ENCODE results near the gene ZNF563. TPM values are rescaled to one million over a fixed set of nuclear protein-coding genes. Genes with fewer than 3 reads are reported as not detected.

Gene ZNF563
- total RNA-seq, 1 donor from 2014 or later = 1.2 TPM

- H3K27me3 Mint-ChIP-seq (ENCODE audit: low read depth) = no peaks in the 10 kb centered on the region
- H3K4me3 Mint-ChIP-seq (ENCODE audit: unreplicated experiment) = peak within 1 kb of the TSS; percentile 99
- TF ChIP-seq CTCF (IDR thresholded peaks at IDR 0.05) = no peak
- H3K36me3 Mint-ChIP-seq (ENCODE audit: low read depth) = no peaks in the 10 kb centered on the region
- H3K4me1 Mint-ChIP-seq (ENCODE audit: low read depth) = peaks cover 30% of the 10 kb centered on the region
- peak; percentile 97 for DNase-seq (ENCODE audit: low spot score)
- H3K9me3 Mint-ChIP-seq (ENCODE audit: low read depth) = no peaks in the 10 kb centered on the region
- peak within 1 kb of the TSS; percentile 100 for H3K27ac Mint-ChIP-seq (ENCODE audit: unreplicated experiment)
Measured at GRCh38 chr19:12294249-12295158, 38.9 kb downstream of the ZNF563 start, which contains the start of gene ZNF44. TSS of gene ZNF44 (minus strand) at chr19:12294883. CDS start at chr19:12294694, 189 bp downstream.

- no peak for DNase-seq (ENCODE audit: low spot score)
- Mint-ChIP-seq H3K27ac (ENCODE audit: unreplicated experiment) (peak overlapping the region; percentile 100), H3K36me3 (ENCODE audit: low read depth) (peaks cover 1% of the 10 kb centered on the region), H3K27me3 (ENCODE audit: low read depth) (no peaks in the 10 kb centered on the region), H3K9me3 (ENCODE audit: low read depth) (no peaks in the 10 kb centered on the region), H3K4me3 (ENCODE audit: unreplicated experiment) (peak overlapping the region; percentile 99), H3K4me1 (ENCODE audit: low read depth) (peaks cover 36% of the 10 kb centered on the region)
- no peak for TF ChIP-seq CTCF (IDR thresholded peaks at IDR 0.05)
Measured at GRCh38 chr19:12293777-12294248, 39.6 kb downstream of the ZNF563 start.

GRCh38 chr19:12289790-12290065 lies 43.7 kb downstream of the ZNF563 start:
- Mint-ChIP-seq H3K4me1 (ENCODE audit: low read depth) (peaks cover 32% of the 10 kb centered on the region), H3K4me3 (ENCODE audit: unreplicated experiment) (no peak overlapping the region), H3K27ac (ENCODE audit: unreplicated experiment) (no peak overlapping the region), H3K9me3 (ENCODE audit: low read depth) (no peaks in the 10 kb centered on the region), H3K27me3 (ENCODE audit: low read depth) (no peaks in the 10 kb centered on the region), H3K36me3 (ENCODE audit: low read depth) (peaks cover 3% of the 10 kb centered on the region)
- TF ChIP-seq CTCF (IDR thresholded peaks at IDR 0.05) = no peak
- DNase-seq (ENCODE audit: low spot score) = no peak

GRCh38 chr19:12287958-12288500 lies 45.4 kb downstream of the ZNF563 start:
- Mint-ChIP-seq H3K27ac (ENCODE audit: unreplicated experiment) (no peak overlapping the region), H3K9me3 (ENCODE audit: low read depth) (no peaks in the 10 kb centered on the region), H3K27me3 (ENCODE audit: low read depth) (no peaks in the 10 kb centered on the region), H3K36me3 (ENCODE audit: low read depth) (peaks cover 3% of the 10 kb centered on the region), H3K4me1 (ENCODE audit: low read depth) (peaks cover 24% of the 10 kb centered on the region), H3K4me3 (ENCODE audit: unreplicated experiment) (no peak overlapping the region)
- no peak for DNase-seq (ENCODE audit: low spot score)
- TF ChIP-seq CTCF (IDR thresholded peaks at IDR 0.05) = no peak

- peaks cover 10% of the 10 kb centered on the region for H3K4me1 Mint-ChIP-seq (ENCODE audit: low read depth)
- no peak overlapping the region for H3K4me3 Mint-ChIP-seq (ENCODE audit: unreplicated experiment)
- no peak for TF ChIP-seq CTCF (IDR thresholded peaks at IDR 0.05)
- H3K27me3 Mint-ChIP-seq (ENCODE audit: low read depth) = no peaks in the 10 kb centered on the region
- H3K27ac Mint-ChIP-seq (ENCODE audit: unreplicated experiment) = no peak overlapping the region
- peaks cover 5% of the 10 kb centered on the region for H3K36me3 Mint-ChIP-seq (ENCODE audit: low read depth)
- no peak for DNase-seq (ENCODE audit: low spot score)
- H3K9me3 Mint-ChIP-seq (ENCODE audit: low read depth) = peaks cover 16% of the 10 kb centered on the region
Measured at GRCh38 chr19:12284631-12285030, 48.8 kb downstream of the ZNF563 start.

Data from chondrocyte (in vitro differentiated cells).